IMR-90 (cell line): Measurements from ENCODE around the gene DPP6. TPM values are rescaled to one million over a fixed set of nuclear protein-coding genes. Genes with fewer than 3 reads are reported as not detected.

Source experiments
- ATAC-seq: fragments of 200-7000 bp; cut with Tn5 transposase; 2 replicates; pipeline ENCODE4 v1.9.1; 2020; ENCODE audit warnings: low read depth, mild to moderate bottlenecking, moderate library complexity
- BruUV-seq: library from RNA; stranded (reverse); fragments of 400-500 nt; replicated peaks from 2 replicates; lab custom pipeline; 2021; lab: Mats Ljungman, UMichigan
- CTCF ChIA-PET: fragments of 300-600 bp; formaldehyde crosslinking; extraction: SDS; loops from one replicate; lab custom pipeline; 2021; ENCODE audit warnings: antibody characterized with exemption; lab: Yijun Ruan, JAX
- POLR2A ChIA-PET: fragments of 300-600 bp; sonication (Branson Sonifier 250); formaldehyde crosslinking; loops from one replicate; lab custom pipeline; 2022; ENCODE audit warnings: antibody characterized with exemption; ENCODE audit not compliant: unreplicated experiment; lab: Charles Lee
- DNase-seq: peaks from one replicate; pipeline ENCODE4 v3.0.0; 2013
- H2AFZ ChIP-seq: replicated peaks from 2 replicates; pipeline ENCODE3; 2013; ENCODE audit warnings: low read length, mild to moderate bottlenecking; ENCODE audit not compliant: poor library complexity
- H2AK5ac ChIP-seq: 2 replicates; pipeline ENCODE4 v1.6.1; 2013; ENCODE audit warnings: low read depth, low read length, inconsistent platforms
- H2AK9ac ChIP-seq: replicated peaks from 2 replicates; pipeline ENCODE3; 2013; ENCODE audit warnings: mild to moderate bottlenecking, low read depth, low read length, moderate library complexity; ENCODE audit not compliant: poor library complexity
- H2BK120ac ChIP-seq: 2 replicates; pipeline ENCODE4 v1.6.1; 2013; ENCODE audit warnings: low read depth, low read length, inconsistent platforms
- H2BK15ac ChIP-seq: 3 replicates; pipeline ENCODE4 v1.6.1; 2013; ENCODE audit warnings: low read depth, low read length, inconsistent platforms
- H2BK20ac ChIP-seq: 2 replicates; pipeline ENCODE4 v1.6.1; 2013; ENCODE audit warnings: low read depth, mild to moderate bottlenecking, inconsistent platforms, low read length, moderate library complexity
- H2BK5ac ChIP-seq: 2 replicates; pipeline ENCODE4 v1.6.1; 2013; ENCODE audit warnings: mild to moderate bottlenecking, low read depth, low read length, inconsistent platforms; ENCODE audit not compliant: poor library complexity, severe bottlenecking
- H3K14ac ChIP-seq: replicated peaks from 2 replicates; pipeline ENCODE4 v1.6.1; 2013; ENCODE audit warnings: low read depth, low read length, inconsistent platforms
- H3K18ac ChIP-seq: 2 replicates; pipeline ENCODE4 v1.6.1; 2013; ENCODE audit warnings: low read depth, low read length, control low read depth
- H3K23ac ChIP-seq: 2 replicates; pipeline ENCODE4 v1.6.1; 2013; ENCODE audit warnings: low read depth, low read length, inconsistent platforms
- H3K27ac ChIP-seq: 2 replicates; pipeline ENCODE4 v1.5.1; 2013; ENCODE audit warnings: mild to moderate bottlenecking, control low read depth, low read length; ENCODE audit not compliant: insufficient read depth
- H3K27me3 ChIP-seq: 2 replicates; pipeline ENCODE4 v1.6.1; 2013; ENCODE audit warnings: low read length; ENCODE audit not compliant: control insufficient read depth, insufficient read depth
- H3K36me3 ChIP-seq: 2 replicates; pipeline ENCODE4 v1.6.1; 2013; ENCODE audit warnings: low read length, mixed read lengths; ENCODE audit not compliant: control insufficient read depth, insufficient read depth
- H3K4ac ChIP-seq: 2 replicates; pipeline ENCODE4 v1.6.1; 2013; ENCODE audit warnings: low read depth, low read length, inconsistent platforms
- H3K4me1 ChIP-seq: 2 replicates; pipeline ENCODE4 v1.6.1; 2013; ENCODE audit warnings: low read length, mixed read lengths; ENCODE audit not compliant: control insufficient read depth, insufficient read depth
- H3K4me2 ChIP-seq: 2 replicates; pipeline ENCODE4 v1.6.1; 2013; ENCODE audit warnings: low read depth, mild to moderate bottlenecking, control low read depth, low read length, moderate library complexity
- H3K4me3 ChIP-seq: 2 replicates; pipeline ENCODE4 v1.5.1; 2013; ENCODE audit warnings: low read depth, mild to moderate bottlenecking, control low read depth, low read length, moderate library complexity; ENCODE audit not compliant: insufficient read depth
- H3K56ac ChIP-seq: 2 replicates; pipeline ENCODE4 v1.6.1; 2013; ENCODE audit warnings: low read length, inconsistent platforms; ENCODE audit not compliant: insufficient read depth; ENCODE audit errors: extremely low read depth
- H3K79me1 ChIP-seq, 2 experiments: 2 replicates each; pipeline ENCODE4 v1.6.1; 2013; ENCODE audit warnings: low read length in 2 of 2, inconsistent platforms in 1 of 2, low read depth in 1 of 2
- H3K9ac ChIP-seq: 2 replicates; pipeline ENCODE4 v1.6.1; 2013; ENCODE audit warnings: low read depth, low read length, control low read depth
- H3K9me1 ChIP-seq: 2 replicates; pipeline ENCODE4 v1.6.1; 2013; ENCODE audit warnings: low read length, inconsistent platforms; ENCODE audit not compliant: insufficient read depth
- H3K9me3 ChIP-seq: 2 replicates; pipeline ENCODE4 v1.6.1; 2013; ENCODE audit warnings: low read length; ENCODE audit not compliant: control insufficient read depth, insufficient read depth
- H4K20me1 ChIP-seq: 2 replicates; pipeline ENCODE4 v1.6.1; 2013; ENCODE audit warnings: low read length, inconsistent platforms; ENCODE audit not compliant: insufficient read depth
- H4K5ac ChIP-seq: 2 replicates; pipeline ENCODE4 v1.6.1; 2013; ENCODE audit warnings: mild to moderate bottlenecking, low read depth, low read length, control low read depth
- H4K8ac ChIP-seq, 2 experiments: 2 replicates each; pipeline ENCODE4 v1.6.1; 2013; ENCODE audit warnings: low read depth in 2 of 2, low read length in 2 of 2, control low read depth in 1 of 2, inconsistent platforms in 1 of 2
- H4K91ac ChIP-seq: 2 replicates; pipeline ENCODE4 v1.6.1; 2013; ENCODE audit warnings: low read depth, low read length, inconsistent platforms; ENCODE audit not compliant: insufficient read depth
- POLR2A ChIP-seq: IDR thresholded peaks from 2 replicates; pipeline ENCODE4 v1.6.1; 2012; ENCODE audit warnings: mild to moderate bottlenecking, low read depth, low read length
- RFX5 ChIP-seq: IDR thresholded peaks from 2 replicates; pipeline ENCODE4 v1.8.0; 2012; ENCODE audit warnings: low read depth, mild to moderate bottlenecking, low read length, moderate library complexity
- WGBS, 2 experiments: methylation state at CpG; one replicate each; pipeline versions ENCODE4 v1.1.5 to v1.1.7; 2013; ENCODE audit warnings: missing lambda C conversion rate in 2 of 2; ENCODE audit not compliant: insufficient read length in 1 of 2; ENCODE audit errors: extremely low coverage in 2 of 2; 5-methylcytosine and 5-hydroxymethylcytosine counted together
- dilution Hi-C: fragments of 300-500 bp; cut with HindIII; formaldehyde crosslinking; loops from one replicate; pipeline ENCODE4 v1.14.3; 2018; ENCODE audit warnings: low sequenced_read_pairs; ENCODE audit not compliant: unreplicated experiment
- in situ Hi-C: fragments of 300-500 bp; cut with MboI; formaldehyde crosslinking; loops from 3 replicates; pipeline ENCODE4 v1.14.3; 2019; ENCODE audit warnings: low sequenced_read_pairs, inconsistent platforms, mixed read lengths
- intact Hi-C: fragments of 100-400 bp; cut with micrococcal nuclease; formaldehyde crosslinking; loops from 2 replicates; pipeline ENCODE4 v1.10.0; 2022
- polyA plus RNA-seq, 3 experiments: library from polyadenylated mRNA; depleted of rRNA; stranded (reverse); fragments of >200 nt; gene quantifications; 2 replicates each; pipeline ENCODE4 v1.2.3, GENCODE V29; 2012; ENCODE audit warnings: low replicate concordance in 1 of 3
- total RNA-seq: library from RNA; depleted of rRNA; stranded (reverse); fragments of >200 nt; gene quantifications from 2 replicates; pipeline ENCODE4 v1.2.3, GENCODE V29; 2012

Gene DPP6
- total and polyA plus RNA-seq, 2 of the 4 experiments (the other 2 are of a cell fraction): not detected

GRCh38 chr7:154666768-154667167 lies 614.6 kb downstream of the DPP6 start:
- ChIA-PET CTCF (no interaction called here), POLR2A (no interaction called here)
- Histone ChIP-seq H2BK20ac (no peak overlapping the region), H3K23ac (no peak overlapping the region), H3K9ac (no peak overlapping the region), H4K8ac (no peak overlapping the region), H3K4me3 (no peak overlapping the region), H3K27ac (no peak overlapping the region), H2BK15ac (no peak overlapping the region), H4K5ac (no peak overlapping the region), H3K4ac (no peak overlapping the region), H3K18ac (no peak overlapping the region), H3K79me1 (no peaks in the 10 kb centered on the region), H2BK120ac (no peak overlapping the region), H3K4me2 (no peak overlapping the region), H3K36me3 (no peaks in the 10 kb centered on the region), H3K9me3 (peaks cover 11% of the 10 kb centered on the region), H2AK9ac (no peak overlapping the region), H2BK5ac (no peak overlapping the region), H3K56ac (no peak overlapping the region), H3K27me3 (no peaks in the 10 kb centered on the region), H3K14ac (no peak overlapping the region), H4K91ac (no peak overlapping the region), H2AFZ (no peak overlapping the region), H3K4me1 (no peaks in the 10 kb centered on the region), H4K20me1 (no peaks in the 10 kb centered on the region), H3K9me1 (no peaks in the 10 kb centered on the region), H2AK5ac (no peak overlapping the region)
- no peak for ATAC-seq
- dilution Hi-C loops (no loop called here), in situ Hi-C loops (no loop called here), intact Hi-C loops (no loop called here)
- TF ChIP-seq RFX5 (no peak), POLR2A (no peak)
- no peak for DNase-seq
- WGBS, 2 experiments: no CpG with 5 or more reads among the region's 1 CpG
- BruUV-seq: no TSS peak
